AG04450 (cell line): Measurements from ENCODE around the gene PTPRG. TPM values are rescaled to one million over a fixed set of nuclear protein-coding genes. Genes with fewer than 3 reads are reported as not detected.

Experiments
- CTCF ChIA-PET: fragments of 300-600, 350-600 bp; formaldehyde crosslinking; extraction: SDS; loops from one replicate; lab custom pipeline; 2022; ENCODE audit warnings: antibody characterized with exemption, inconsistent platforms; lab: Charles Lee
- POLR2A ChIA-PET: fragments of 350-600 bp; formaldehyde crosslinking; extraction: SDS; loops from one replicate; lab custom pipeline; 2021; ENCODE audit warnings: antibody characterized with exemption, inconsistent platforms; lab: Yijun Ruan, JAX
- DNase-seq: peaks from one replicate; pipeline ENCODE4 v3.0.0-alpha.2; 2011; ENCODE audit warnings: low read depth, low spot score
- H3K27ac ChIP-seq: one replicate; pipeline ENCODE4 v1.5.1; 2012; ENCODE audit warnings: low read depth, low read length, control low read depth
- H3K27me3 ChIP-seq: one replicate; pipeline ENCODE4 v1.6.0; 2012; ENCODE audit warnings: low read length; ENCODE audit not compliant: control insufficient read depth, insufficient read depth
- H3K4me3 ChIP-seq: 2 replicates; pipeline ENCODE4 v1.5.1; 2011; ENCODE audit warnings: mild to moderate bottlenecking, low read depth, low read length, control low read depth
- H3K9me3 ChIP-seq: 2 replicates; pipeline ENCODE4 v1.5.1; 2012; ENCODE audit warnings: low read length; ENCODE audit not compliant: control insufficient read depth, insufficient read depth
- CTCF ChIP-seq: IDR thresholded peaks from 2 replicates; pipeline ENCODE4 v1.5.1; 2011; ENCODE audit warnings: low read depth, low read length, control low read depth, inconsistent platforms
- polyA plus RNA-seq: library from polyadenylated mRNA; depleted of rRNA; stranded (reverse); fragments of >200 nt; gene quantifications from 2 replicates; pipeline ENCODE4 v1.2.3, GENCODE V29; 2011

Gene PTPRG
- polyA plus RNA-seq, 1 experiment: 26.5 TPM

GRCh38 chr3:62312201-62312600, 750.8 kb downstream of the PTPRG start:
- Histone ChIP-seq H3K27ac (no peak overlapping the region), H3K9me3 (no peaks in the 10 kb centered on the region), H3K27me3 (no peaks in the 10 kb centered on the region), H3K4me3 (no peak overlapping the region)
- no peak for TF ChIP-seq CTCF
- CTCF ChIA-PET: interaction anchor here (1.9 kb wide), 1 partner anchor 111 kb away, joined by 22 read pairs; no protein-coding TSS in a partner anchor
- POLR2A ChIA-PET: no interaction called here
- no peak for DNase-seq

- DNase-seq: no peak
- no peak for TF ChIP-seq CTCF
- peaks cover 5% of the 10 kb centered on the region; the same call in 1 of the 2 replicates for H3K9me3 ChIP-seq
- no peaks in the 10 kb centered on the region for H3K27me3 ChIP-seq
- H3K4me3 ChIP-seq: no peak overlapping the region
- POLR2A ChIA-PET: no interaction called here
- H3K27ac ChIP-seq: no peak overlapping the region
- CTCF ChIA-PET: interaction anchor here (1.2 to 1.8 kb wide), 2 partner anchors 14 to 18 kb away, joined by 4 read pairs; no protein-coding TSS in a partner anchor
Observed at GRCh38 chr3:62316525-62316924, 755.2 kb downstream of the PTPRG start.

- H3K4me3 ChIP-seq: peak overlapping the region; percentile 84
- H3K27ac ChIP-seq: no peak overlapping the region
- H3K27me3 ChIP-seq: no peaks in the 10 kb centered on the region
- ChIA-PET CTCF (interaction anchor here (0.6 to 3.7 kb wide), 3 partner anchors 13 to 117 kb away, joined by 5 to 13 read pairs (median 6); no protein-coding TSS in a partner anchor), POLR2A (no interaction called here)
- peaks cover 5% of the 10 kb centered on the region; the same call in 1 of the 2 replicates for H3K9me3 ChIP-seq
- DNase-seq: no peak
- TF ChIP-seq CTCF: no peak
Observed at GRCh38 chr3:62318365-62318751, 757.0 kb downstream of the PTPRG start.

GRCh38 chr3:62318752-62319569, 757.6 kb downstream of the PTPRG start:
- ChIA-PET CTCF (interaction anchor here (0.6 to 3.7 kb wide), 4 partner anchors 12 to 118 kb away, joined by 5 to 13 read pairs (median 6); no protein-coding TSS in a partner anchor), POLR2A (no interaction called here)
- DNase-seq: peak; percentile 55
- Histone ChIP-seq H3K4me3 (peak overlapping the region; percentile 84), H3K9me3 (peaks cover 5% of the 10 kb centered on the region; the same call in 1 of the 2 replicates), H3K27ac (peak overlapping the region; percentile 54), H3K27me3 (no peaks in the 10 kb centered on the region)
- no peak for TF ChIP-seq CTCF
